Measurements from ENCODE around the gene ENPEP.
"Not testable (repeated sequence)": the region's sequence is repeated elsewhere in the genome, so short reads cannot be mapped to it uniquely, and the experiment has no call there.

Gene ENPEP

GRCh38 chr4:110475881-110476818, at the start of gene ENPEP:
Gene ENPEP (plus strand): TSS chr4:110476155. CDS start chr4:110476415, 260 bp downstream.
- no peak for ATAC-seq
- TF ChIP-seq ZFP30 (CRISPR knock-in tag; IDR thresholded peaks at IDR 0.05): no peak
- TF ChIP-seq ESRRG (CRISPR knock-in tag; IDR thresholded peaks at IDR 0.05): no peak
- no peak for TF ChIP-seq OSR1 (CRISPR knock-in tag; IDR thresholded peaks at IDR 0.05)
- no peak for TF ChIP-seq TOX (CRISPR knock-in tag; IDR thresholded peaks at IDR 0.05; ENCODE audit: borderline replicate concordance)
- no peak for TF ChIP-seq TCF4 (CRISPR knock-in tag; IDR thresholded peaks at IDR 0.05; ENCODE audit: borderline replicate concordance)
- no peak for TF ChIP-seq CSDC2 (CRISPR knock-in tag; IDR thresholded peaks at IDR 0.05)
- TF ChIP-seq ZNF70 (CRISPR knock-in tag; IDR thresholded peaks at IDR 0.05): no peak
- TF ChIP-seq ZFP3 (CRISPR knock-in tag; IDR thresholded peaks at IDR 0.05): no peak
- TF ChIP-seq ZNF8 (CRISPR knock-in tag; IDR thresholded peaks at IDR 0.05): no peak
- no peak for TF ChIP-seq POU6F1 (CRISPR knock-in tag; IDR thresholded peaks at IDR 0.05; ENCODE audit: borderline replicate concordance, low read depth)
- TF ChIP-seq TSHZ2 (CRISPR knock-in tag; IDR thresholded peaks at IDR 0.05): no peak

- not testable (repeated sequence) for ATAC-seq
Observed at GRCh38 chr4:110431805-110432204, 44.1 kb upstream of the ENPEP start.

- ATAC-seq: not testable (repeated sequence)
Observed at GRCh38 chr4:110437292-110437691, 38.7 kb upstream of the ENPEP start.

GRCh38 chr4:110439209-110439608, 36.7 kb upstream of the ENPEP start:
- ATAC-seq: not testable (repeated sequence)

- ATAC-seq: no peak
- TF ChIP-seq RARB (CRISPR knock-in tag; IDR thresholded peaks at IDR 0.05): no peak
- TF ChIP-seq POU6F1 (CRISPR knock-in tag; IDR thresholded peaks at IDR 0.05; ENCODE audit: borderline replicate concordance, low read depth): no peak
- no peak for TF ChIP-seq TSHZ2 (CRISPR knock-in tag; IDR thresholded peaks at IDR 0.05)
Observed at GRCh38 chr4:110442309-110442708, 33.6 kb upstream of the ENPEP start.

GRCh38 chr4:110442788-110443187, 33.2 kb upstream of the ENPEP start:
- ATAC-seq: no peak
- TF ChIP-seq POU6F1 (CRISPR knock-in tag; IDR thresholded peaks at IDR 0.05; ENCODE audit: borderline replicate concordance, low read depth) (no peak), ZNF565 (CRISPR knock-in tag; conservative IDR thresholded peaks at IDR 0.05; ENCODE audit: low read depth) (no peak), ZNF70 (CRISPR knock-in tag; IDR thresholded peaks at IDR 0.05) (no peak), ARNTL (CRISPR knock-in tag; IDR thresholded peaks at IDR 0.05; ENCODE audit: borderline replicate concordance, low read depth) (no peak), CREB5 (CRISPR knock-in tag; IDR thresholded peaks at IDR 0.05; ENCODE audit: low read depth) (no peak), GLIS3 (CRISPR knock-in tag; IDR thresholded peaks at IDR 0.05) (no peak), ZC3H10 (CRISPR knock-in tag; IDR thresholded peaks at IDR 0.05) (no peak), CSDC2 (CRISPR knock-in tag; IDR thresholded peaks at IDR 0.05) (no peak), BACH2 (CRISPR knock-in tag; IDR thresholded peaks at IDR 0.05; ENCODE audit: borderline replicate concordance) (no peak), ZFP3 (CRISPR knock-in tag; IDR thresholded peaks at IDR 0.05) (no peak), ESRRG (CRISPR knock-in tag; IDR thresholded peaks at IDR 0.05) (no peak), OSR1 (CRISPR knock-in tag; IDR thresholded peaks at IDR 0.05) (no peak), ZNF8 (CRISPR knock-in tag; IDR thresholded peaks at IDR 0.05) (no peak)
